Measurements from ENCODE around the gene RASGRF1.
A peak's percentile ranks its signal among the peaks of the same experiment; 100 is the strongest.
"Not testable (repeated sequence)": the region's sequence is repeated elsewhere in the genome, so short reads cannot be mapped to it uniquely, and the experiment has no call there.

The RASGRF1 gene

DNA sequence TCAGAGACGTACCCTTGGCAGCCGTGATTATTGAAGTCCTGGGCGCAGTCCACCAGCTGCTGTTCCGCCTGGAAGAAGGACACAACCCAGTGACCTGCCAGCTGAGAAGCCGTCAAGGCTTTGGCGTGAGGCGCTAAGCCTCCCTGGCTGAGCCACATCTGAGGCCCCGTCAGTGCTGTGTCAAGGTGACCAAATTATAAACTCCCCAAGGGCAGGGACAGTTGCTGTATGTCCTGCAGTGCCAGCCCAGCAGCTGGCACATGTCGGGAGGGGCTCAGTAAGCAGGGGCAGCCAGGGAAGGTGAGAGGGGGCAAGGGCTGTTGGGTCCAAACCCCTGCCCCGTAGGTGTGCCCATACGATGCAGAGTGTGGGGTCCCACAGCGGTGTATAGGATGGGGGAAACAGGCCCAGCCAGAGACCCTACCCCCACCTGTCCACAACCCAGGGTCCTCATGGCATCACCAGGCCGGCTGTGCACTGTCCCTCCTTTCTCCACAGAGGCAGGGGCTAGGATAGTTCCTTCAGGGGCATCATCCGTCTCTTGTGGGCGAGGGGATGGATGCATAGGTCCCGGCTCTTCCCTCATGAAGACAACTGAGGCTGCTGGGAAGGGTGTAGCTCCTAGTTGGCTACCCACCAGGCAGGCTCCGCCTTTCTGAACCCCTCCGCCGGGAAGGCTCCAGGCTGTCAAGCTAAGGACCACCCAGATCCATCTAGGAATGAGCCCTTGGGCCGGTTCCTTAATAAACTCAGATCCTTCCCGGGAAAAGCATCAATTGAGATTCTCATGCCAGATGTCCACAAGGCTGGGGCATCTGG lies 158.9 kb downstream of the RASGRF1 start:
- DNase-seq (ENCODE audit: low spot score): no peak

- DNase-seq (ENCODE audit: low spot score): no peak
Measured at GRCh38 chr15:78930577-78931388, 159.8 kb downstream of the RASGRF1 start.

DNA sequence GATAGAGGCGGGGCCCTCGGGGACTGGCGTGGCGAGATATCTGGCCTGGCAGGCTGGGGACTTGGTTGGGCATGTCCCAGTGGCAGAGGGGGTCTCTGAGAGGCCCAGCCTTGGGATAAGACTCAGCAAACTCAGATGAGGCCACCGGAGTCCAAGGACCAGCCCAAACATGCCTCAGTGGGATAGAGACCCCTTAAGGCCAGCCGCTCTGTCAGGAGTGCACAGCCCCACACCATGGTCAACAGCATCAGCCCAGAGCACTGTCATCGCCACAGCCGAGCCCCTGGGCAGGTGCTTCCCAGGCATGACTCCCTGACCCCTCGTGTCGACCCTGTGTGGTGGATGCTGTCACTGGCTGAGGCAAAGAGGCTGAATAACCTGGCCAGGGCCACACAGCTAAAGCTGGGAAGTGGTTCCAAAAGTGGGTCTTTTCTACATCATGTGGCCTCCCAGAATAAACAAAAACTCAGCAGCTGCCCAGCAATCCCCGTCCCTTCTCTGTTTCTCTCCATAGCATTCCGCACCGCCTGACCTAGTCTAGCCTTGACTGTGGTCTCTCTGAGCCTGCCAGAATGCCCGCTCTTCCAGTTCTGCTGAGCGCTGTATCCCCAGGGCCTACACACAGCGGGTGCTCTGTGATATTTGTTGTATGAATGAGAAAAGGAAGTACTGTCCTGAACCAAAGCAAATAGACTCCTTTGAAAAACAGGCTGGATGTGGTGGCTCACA lies 160.9 kb downstream of the RASGRF1 start:
- no peak for DNase-seq (ENCODE audit: low spot score)

DNA sequence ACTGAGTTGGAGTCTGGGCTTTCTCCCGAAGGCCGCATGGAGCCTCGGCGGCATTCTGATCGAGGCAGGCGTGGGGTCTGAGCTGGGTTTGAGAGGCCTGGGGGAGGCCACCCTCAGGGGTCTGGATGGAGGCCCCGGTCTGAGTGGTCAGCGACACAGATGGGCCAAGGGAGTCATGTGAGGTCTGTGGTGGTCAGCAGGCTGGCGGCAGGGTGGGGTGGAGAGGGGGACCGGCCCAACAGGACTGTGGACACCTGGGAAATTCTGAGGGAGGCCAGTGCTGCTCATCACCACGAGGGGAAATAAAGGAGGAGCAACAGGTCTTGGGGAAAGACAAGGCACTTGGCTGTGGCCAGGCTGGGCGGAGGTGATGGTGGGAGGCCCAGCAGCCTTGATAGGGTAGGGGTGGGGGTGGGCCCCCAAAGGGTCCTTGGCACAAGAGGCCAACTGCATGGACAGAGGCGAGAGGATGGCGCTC lies 161.9 kb downstream of the RASGRF1 start:
- DNase-seq (ENCODE audit: low spot score): no peak

- DNase-seq (ENCODE audit: low spot score): not testable (repeated sequence)
Measured at GRCh38 chr15:78928176-78928575, 162.4 kb downstream of the RASGRF1 start.

GRCh38 chr15:78927077-78927790 lies 163.3 kb downstream of the RASGRF1 start:
- DNase-seq (ENCODE audit: low spot score): no peak

DNA sequence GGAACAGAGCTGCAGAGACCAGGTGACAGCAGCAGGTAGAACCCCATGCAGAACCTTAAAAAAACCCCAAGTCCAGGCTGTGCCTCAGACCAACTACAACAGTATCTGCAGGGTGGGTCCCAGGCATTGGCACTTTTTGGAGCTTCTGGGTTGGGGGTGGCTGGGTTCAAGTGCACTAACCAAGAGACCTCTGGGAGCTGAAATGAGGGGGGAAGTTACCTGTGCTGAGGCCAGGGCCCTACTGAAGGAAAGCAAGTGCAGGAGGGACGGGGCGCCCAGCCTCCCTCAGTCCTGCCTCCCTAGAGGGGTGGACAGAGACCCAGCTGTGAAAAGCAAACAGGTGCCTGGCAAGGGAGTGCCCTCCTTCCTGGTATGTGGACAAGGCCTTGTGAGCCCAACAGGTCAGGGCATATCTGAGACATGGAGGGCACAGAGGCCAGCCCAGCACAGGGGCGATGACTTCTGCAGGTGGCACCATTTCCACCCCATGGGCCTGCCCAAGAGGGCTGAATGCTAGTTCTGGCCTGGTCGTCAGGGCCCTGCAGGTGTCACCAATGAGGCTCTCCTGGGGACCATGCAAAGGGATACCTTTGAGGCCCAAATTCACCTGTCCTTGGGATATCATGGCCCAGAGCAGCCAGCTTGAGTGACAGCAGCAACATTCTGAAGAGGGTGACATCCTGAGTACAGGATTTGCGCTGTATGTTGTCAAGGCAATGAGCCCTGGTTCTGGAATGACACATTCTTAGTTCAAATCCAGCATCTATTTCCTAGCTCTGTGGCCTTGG lies 164.4 kb downstream of the RASGRF1 start:
- DNase-seq (ENCODE audit: low spot score): no peak

DNA sequence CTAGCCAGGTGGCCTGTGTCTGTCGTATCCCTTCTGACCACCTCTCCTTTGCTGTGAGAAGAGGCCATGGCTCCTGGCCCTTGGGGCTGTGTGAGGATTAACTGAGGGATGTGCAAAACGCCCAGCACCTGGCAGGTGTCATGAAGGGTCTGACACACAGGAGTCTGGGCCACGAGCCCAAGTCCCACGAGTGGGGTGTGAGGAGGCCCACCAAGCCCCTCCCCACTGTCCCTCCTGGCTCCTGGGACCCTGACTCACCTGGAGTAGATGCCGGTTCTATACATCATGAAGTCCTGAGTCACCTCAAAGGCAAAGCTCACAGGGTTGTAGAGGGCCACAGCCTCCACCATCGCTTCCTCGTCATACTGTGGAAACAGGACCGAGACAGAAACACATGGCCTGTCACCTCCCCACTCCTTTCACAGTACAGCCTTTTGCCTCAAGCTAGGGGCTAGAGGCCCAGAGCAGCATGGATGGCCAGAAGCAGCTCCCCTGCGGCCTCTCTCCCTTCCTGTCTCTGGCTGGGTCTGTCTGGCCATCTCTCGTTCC lies 165.4 kb downstream of the RASGRF1 start:
- no peak for DNase-seq (ENCODE audit: low spot score)

GRCh38 chr15:78923480-78924360 lies 166.9 kb downstream of the RASGRF1 start:
- no peak for DNase-seq (ENCODE audit: low spot score)

DNA sequence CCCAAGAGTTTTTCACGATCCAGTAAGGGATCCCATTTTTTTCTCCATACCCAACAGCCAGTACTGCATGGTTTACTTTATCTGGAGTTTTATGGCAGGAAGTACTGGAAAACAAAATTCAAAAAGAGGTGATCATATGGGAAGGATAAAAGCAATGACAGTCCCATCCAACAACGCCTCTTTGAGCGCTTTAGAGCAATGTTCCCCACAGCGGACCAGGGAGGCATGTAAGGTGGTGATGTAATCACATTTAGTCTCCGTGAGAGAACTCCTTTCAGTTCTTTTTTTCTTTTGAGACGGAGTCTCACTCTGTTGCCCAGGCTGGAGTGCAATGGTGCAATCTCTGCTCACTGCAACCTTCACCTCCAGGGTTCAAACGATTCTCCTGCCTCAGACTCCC lies 167.6 kb downstream of the RASGRF1 start:
- DNase-seq (ENCODE audit: low spot score): no peak

DNA sequence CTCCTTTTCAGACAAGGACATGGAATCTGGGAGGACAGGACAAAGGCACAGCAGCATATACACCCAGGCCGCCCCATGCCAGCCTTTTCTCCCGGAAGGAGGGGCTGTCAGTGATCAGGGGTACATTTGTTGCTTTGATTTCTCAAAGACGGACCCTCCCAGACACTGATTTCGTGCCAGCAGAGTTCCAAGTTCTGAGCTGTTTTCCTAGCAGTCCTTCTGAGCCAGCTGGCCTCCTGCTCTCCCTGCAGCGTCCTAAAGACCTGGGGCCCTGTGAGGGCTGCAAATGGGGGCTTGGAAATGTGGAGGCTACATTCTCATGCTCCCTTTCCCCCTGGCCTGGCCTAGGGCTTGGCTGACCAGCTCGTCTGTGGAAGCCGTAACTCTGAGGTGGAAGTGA lies 168.1 kb downstream of the RASGRF1 start:
- no peak for DNase-seq (ENCODE audit: low spot score)

DNA sequence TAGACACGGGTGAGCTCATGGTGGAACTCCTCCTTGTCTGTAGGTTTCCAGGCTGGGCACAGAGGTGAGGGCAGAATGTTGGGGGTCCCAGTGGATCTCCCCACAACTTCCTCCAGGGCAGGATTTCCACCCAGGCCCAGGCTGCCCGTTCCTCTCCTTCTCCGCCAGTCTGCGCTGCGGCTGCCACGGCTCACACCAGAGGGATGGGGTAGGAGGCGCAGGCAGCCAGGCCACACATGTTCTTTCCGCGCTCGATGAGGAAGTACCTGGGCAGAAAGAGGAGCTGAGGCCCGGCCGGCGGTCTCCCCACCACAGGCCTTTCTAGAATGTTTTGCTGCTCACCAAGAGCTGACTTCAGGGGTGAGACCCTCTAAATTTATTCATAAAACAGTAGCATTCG lies 168.6 kb downstream of the RASGRF1 start:
- DNase-seq (ENCODE audit: low spot score): no peak

GRCh38 chr15:78921517-78921916 lies 169.1 kb downstream of the RASGRF1 start:
- DNase-seq (ENCODE audit: low spot score): no peak

DNA sequence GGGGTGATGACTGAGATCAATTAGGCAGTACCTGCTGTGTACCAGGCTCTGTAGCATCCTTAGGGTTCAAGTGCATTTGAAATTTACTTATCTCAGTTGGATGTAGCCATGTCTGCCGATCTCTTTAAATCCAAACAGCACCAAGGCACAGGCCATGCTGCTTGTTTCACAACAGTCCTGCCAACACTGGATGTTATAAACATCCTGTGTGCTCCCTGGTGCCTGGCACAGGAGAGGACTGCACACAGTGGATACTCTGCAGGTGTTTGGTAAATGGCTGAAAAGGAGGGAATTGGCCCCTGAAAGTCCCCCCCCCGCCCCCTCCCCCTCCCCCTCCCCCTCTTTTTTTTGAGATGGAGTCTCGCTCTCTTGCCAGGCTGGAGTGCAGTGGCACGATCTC lies 172.7 kb downstream of the RASGRF1 start:
- DNase-seq (ENCODE audit: low spot score): no peak

DNA sequence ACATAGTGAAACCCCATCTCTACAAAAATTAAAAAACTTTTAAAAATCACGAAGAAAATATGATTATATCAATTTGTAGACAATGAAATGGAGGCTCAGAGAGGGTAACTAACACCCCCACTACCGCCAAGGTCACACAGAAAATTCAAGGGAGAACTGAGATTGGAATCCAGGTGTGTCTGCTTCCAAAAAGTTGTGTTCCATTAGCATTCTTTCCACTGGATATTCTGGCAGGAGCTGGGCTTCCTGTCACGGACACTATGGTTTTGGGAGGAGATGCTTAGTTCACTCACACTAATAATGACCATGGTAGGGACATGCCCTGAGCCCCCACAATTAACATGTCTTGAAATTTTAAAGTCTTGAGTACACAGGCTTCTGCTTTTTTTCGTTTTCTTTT lies 174.5 kb downstream of the RASGRF1 start:
- no peak for DNase-seq (ENCODE audit: low spot score)

GRCh38 chr15:78915341-78916087 lies 175.1 kb downstream of the RASGRF1 start:
- peak; percentile 68 for DNase-seq (ENCODE audit: low spot score)

- DNase-seq (ENCODE audit: low spot score): no peak
Measured at GRCh38 chr15:78914027-78914764, 176.4 kb downstream of the RASGRF1 start.

DNA sequence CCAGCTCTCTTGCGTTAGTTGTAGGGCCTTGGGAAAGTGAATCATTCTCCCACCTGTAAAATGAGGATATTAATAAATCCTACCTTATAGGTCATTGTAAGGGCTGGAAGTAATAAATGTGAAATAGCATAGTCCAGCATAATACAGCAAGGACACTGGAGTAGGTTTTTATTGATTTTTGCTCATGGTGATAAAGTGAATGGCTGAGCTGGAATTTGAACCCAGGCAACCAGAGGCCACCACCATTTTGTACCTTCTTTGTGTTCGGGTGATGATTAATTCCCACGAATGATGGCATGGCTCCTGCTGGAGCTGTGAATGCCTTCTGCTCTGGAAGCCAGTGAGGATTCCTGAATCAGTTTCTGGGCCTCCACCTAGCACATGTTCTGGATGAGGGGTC lies 177.6 kb downstream of the RASGRF1 start:
- no peak for DNase-seq (ENCODE audit: low spot score)
